Measurements from ENCODE around the gene COBLL1.

COBLL1 gene

GRCh38 chr2:164766954-164767320 is 74.7 kb downstream of the COBLL1 start:
- Histone ChIP-seq H3K4me3 (ENCODE audit: low read depth, low read length) (no peak overlapping the region), H3K36me3 (ENCODE audit: control insufficient read depth in 2 of 2, insufficient read depth in 1 of 2, low read length in 2 of 2) (no peaks in the 10 kb centered on the region), H3K27ac (ENCODE audit: extremely low read depth, low read depth, low read length) (no peak overlapping the region), H3K9me3 (ENCODE audit: control insufficient read depth, insufficient read depth, low read depth, low read length) (no peaks in the 10 kb centered on the region), H3K4me1 (ENCODE audit: control insufficient read depth, insufficient read depth, low read length) (peaks cover 12% of the 10 kb centered on the region; the same call in 1 of the 2 replicates)
- no peak for TF ChIP-seq SCRT1 (tag by site-specific recombination; IDR thresholded peaks at IDR 0.05; ENCODE audit: borderline replicate concordance)
- TF ChIP-seq ZNF140 (tag by site-specific recombination; IDR thresholded peaks at IDR 0.05) = no peak
- no peak for TF ChIP-seq INSM2 (tag by site-specific recombination; IDR thresholded peaks at IDR 0.05)
- no peak for TF ChIP-seq KLF8 (tag by site-specific recombination; IDR thresholded peaks at IDR 0.05)
- no peak for TF ChIP-seq ZNF184 (tag by site-specific recombination; IDR thresholded peaks at IDR 0.05)
- TF ChIP-seq GLI2 (tag by site-specific recombination; IDR thresholded peaks at IDR 0.05; ENCODE audit: borderline replicate concordance, low read depth) = no peak
- ChIA-PET CTCF (no interaction called here), POLR2A (no interaction called here)

- Histone ChIP-seq H3K27ac (ENCODE audit: extremely low read depth, low read depth, low read length) (no peak overlapping the region), H3K9me3 (ENCODE audit: control insufficient read depth, insufficient read depth, low read depth, low read length) (no peaks in the 10 kb centered on the region), H3K36me3 (ENCODE audit: control insufficient read depth in 2 of 2, insufficient read depth in 1 of 2, low read length in 2 of 2) (no peaks in the 10 kb centered on the region), H3K4me3 (ENCODE audit: low read depth, low read length) (no peak overlapping the region), H3K4me1 (ENCODE audit: control insufficient read depth, insufficient read depth, low read length) (peaks cover 8% of the 10 kb centered on the region; the same call in 1 of the 2 replicates)
- CTCF ChIA-PET = no interaction called here
- TF ChIP-seq ZNF596 (tag by site-specific recombination; IDR thresholded peaks at IDR 0.05) = no peak
- TF ChIP-seq ZBTB6 (tag by site-specific recombination; IDR thresholded peaks at IDR 0.05) = no peak
- TF ChIP-seq ZNF600 (tag by site-specific recombination; IDR thresholded peaks at IDR 0.05) = no peak
- TF ChIP-seq ZSCAN4 (tag by site-specific recombination; IDR thresholded peaks at IDR 0.05) = no peak
- TF ChIP-seq SP3 (tag by site-specific recombination; IDR thresholded peaks at IDR 0.05) = no peak
- no peak for TF ChIP-seq ZNF610 (tag by site-specific recombination; IDR thresholded peaks at IDR 0.05; ENCODE audit: borderline replicate concordance)
- POLR2A ChIA-PET = no interaction called here
Measured at GRCh38 chr2:164766216-164766953, 75.2 kb downstream of the COBLL1 start.

- POLR2A ChIA-PET = no interaction called here
- no peak overlapping the region for H3K4me3 ChIP-seq (ENCODE audit: low read depth, low read length)
- no peak for TF ChIP-seq ZFP3 (tag by site-specific recombination; IDR thresholded peaks at IDR 0.05; ENCODE audit: low read depth)
- no peak for TF ChIP-seq ZNF114 (tag by site-specific recombination; IDR thresholded peaks at IDR 0.05)
- no peak for TF ChIP-seq ZNF488 (tag by site-specific recombination; IDR thresholded peaks at IDR 0.05)
- TF ChIP-seq ZNF223 (tag by site-specific recombination; IDR thresholded peaks at IDR 0.05) = no peak
- TF ChIP-seq GFI1B (tag by site-specific recombination; IDR thresholded peaks at IDR 0.05) = no peak
- no peak for TF ChIP-seq KLF8 (tag by site-specific recombination; IDR thresholded peaks at IDR 0.05)
- TF ChIP-seq ZNF623 (tag by site-specific recombination; IDR thresholded peaks at IDR 0.05) = no peak
- TF ChIP-seq REPIN1 (tag by site-specific recombination; IDR thresholded peaks at IDR 0.05; ENCODE audit: low read depth) = no peak
- no peak for TF ChIP-seq SP3 (tag by site-specific recombination; IDR thresholded peaks at IDR 0.05)
- no peak for TF ChIP-seq ZNF174 (tag by site-specific recombination; IDR thresholded peaks at IDR 0.05)
- no peak for TF ChIP-seq GLI2 (tag by site-specific recombination; IDR thresholded peaks at IDR 0.05; ENCODE audit: borderline replicate concordance, low read depth)
- no peak for TF ChIP-seq ZNF433 (tag by site-specific recombination; IDR thresholded peaks at IDR 0.05; ENCODE audit: low read depth)
Measured at GRCh38 chr2:164764996-164765395, 76.6 kb downstream of the COBLL1 start.

More at GRCh38 chr2:164764996-164765395, 76.6 kb downstream of the COBLL1 start:
- Histone ChIP-seq H3K27ac (ENCODE audit: extremely low read depth, low read depth, low read length) (no peak overlapping the region), H3K36me3 (ENCODE audit: control insufficient read depth in 2 of 2, insufficient read depth in 1 of 2, low read length in 2 of 2) (no peaks in the 10 kb centered on the region), H3K4me1 (ENCODE audit: control insufficient read depth, insufficient read depth, low read length) (peaks cover 8% of the 10 kb centered on the region), H3K9me3 (ENCODE audit: control insufficient read depth, insufficient read depth, low read depth, low read length) (no peaks in the 10 kb centered on the region)
- CTCF ChIA-PET = no interaction called here

All from HEK293 (cell line).